ENCODE measurements around the gene KATNAL1.

Gene KATNAL1

DNA sequence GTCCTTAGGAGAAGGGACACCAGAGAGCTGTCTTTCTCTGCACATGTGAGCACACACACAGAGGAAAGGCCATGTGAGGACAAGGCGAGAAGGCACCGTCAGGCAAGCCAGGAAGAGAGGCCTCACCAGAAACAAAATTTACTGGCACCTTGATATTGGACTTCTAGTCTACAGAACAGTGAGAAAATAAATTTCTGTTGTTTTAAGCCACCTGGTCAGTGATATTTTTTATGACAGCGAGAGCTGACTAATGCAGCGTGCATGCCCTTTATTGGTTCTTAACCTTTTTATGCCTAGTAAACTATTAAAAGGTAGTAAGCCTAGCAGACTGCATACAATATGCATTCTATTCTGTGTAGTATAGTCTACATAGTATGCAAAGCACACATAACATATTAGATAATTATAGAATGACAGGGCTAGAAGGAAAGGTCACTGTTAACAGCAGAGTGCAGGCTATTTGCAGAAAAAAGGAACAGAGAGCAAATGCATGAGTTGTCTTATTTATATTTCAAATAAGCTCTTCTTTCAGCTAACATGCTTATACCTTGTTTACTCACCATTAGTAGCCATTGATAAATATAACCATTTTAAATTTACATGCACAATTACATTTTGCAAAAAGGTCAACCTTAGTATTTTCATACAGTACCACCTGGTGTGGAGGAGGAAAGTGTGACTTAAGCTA is 25.2 kb upstream of the KATNAL1 start:
- no peak for DNase-seq (ENCODE audit: low spot score)

DNA sequence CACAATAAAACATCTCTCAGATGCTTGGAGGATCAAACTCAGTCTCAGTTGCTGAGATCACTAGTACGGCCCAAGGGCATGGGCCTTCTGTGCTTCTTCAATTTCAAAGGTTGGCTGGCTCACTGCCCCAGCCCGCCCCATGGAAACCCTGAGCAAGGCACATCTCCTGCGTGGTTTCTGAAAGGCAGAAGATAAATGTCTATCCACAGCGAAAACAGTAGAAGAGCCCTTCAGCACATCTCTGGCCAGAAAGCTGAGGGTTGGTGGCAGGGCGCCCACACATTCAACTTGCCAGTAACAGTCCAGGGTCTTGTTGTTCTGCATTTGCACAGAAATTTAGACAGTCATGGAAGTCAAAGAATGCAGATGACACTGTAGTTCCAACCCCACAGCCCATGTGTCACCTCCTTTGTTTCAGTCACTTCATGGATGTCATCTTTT is 24.0 kb upstream of the KATNAL1 start:
- no peak for DNase-seq (ENCODE audit: low spot score)

DNA sequence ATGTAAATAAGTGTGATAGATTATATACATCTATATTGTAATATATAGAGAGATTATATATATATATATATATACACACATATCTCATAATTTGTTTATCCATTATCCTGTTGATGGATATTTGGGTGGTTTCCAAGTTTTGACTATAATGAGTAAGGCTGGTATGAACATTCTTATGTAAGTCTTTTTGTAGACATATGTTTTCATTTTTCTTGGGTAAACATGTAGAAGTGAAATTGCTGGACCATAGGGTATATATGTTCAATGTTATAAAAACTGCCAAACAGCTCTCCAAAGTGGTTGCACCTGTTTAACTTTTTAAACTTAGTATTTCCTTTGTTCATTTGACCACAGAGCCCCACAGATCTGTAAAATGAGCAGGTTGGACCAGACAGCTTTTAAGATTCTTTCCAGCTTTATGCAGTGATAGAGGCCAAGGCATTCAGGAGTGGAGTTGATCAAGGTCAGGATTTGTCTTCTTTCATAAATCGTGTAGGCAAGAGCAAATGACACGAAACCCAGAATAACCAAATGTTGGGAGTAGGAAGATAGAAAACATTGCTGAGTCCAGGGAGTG is 21.7 kb upstream of the KATNAL1 start:
- no peak for DNase-seq (ENCODE audit: low spot score)

DNA sequence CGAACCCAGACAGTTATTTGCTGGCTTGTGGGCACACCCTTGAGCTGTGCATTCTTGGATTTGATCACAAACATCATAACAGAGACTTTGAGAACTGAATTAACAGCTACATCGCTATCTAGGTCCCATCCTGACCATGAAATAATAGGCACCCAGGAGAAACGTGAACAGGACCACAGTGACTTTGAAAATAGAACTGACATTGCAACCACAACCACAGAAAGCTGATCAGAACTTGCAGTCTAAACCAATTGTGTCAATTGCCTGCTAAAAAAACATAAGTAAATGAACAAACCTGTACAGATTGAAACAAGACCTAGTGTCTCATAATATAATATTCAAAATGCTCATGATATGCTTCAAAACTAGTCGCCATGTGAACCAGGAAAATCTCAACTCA is 18.3 kb upstream of the KATNAL1 start:
- DNase-seq (ENCODE audit: low spot score) = no peak

DNA sequence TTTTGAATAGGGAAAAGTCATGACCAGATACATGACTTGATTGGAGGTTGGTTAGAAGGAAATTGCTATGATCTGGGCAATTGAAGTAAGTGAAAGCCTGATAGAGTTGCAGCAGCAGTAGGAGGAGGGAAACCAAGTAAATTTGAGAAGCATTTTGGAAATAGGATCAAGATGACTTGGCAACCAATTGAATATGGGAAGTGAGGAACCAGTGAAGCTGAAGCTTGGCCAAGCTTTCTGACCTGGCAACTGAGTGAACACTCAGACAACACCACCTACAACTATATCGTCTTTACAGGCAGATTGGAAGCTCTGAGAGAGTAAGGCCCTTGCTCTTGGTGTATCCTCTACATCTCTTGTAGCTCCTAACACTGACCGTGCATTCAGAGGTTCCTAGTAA is 16.2 kb upstream of the KATNAL1 start:
- no peak for DNase-seq (ENCODE audit: low spot score)

DNA sequence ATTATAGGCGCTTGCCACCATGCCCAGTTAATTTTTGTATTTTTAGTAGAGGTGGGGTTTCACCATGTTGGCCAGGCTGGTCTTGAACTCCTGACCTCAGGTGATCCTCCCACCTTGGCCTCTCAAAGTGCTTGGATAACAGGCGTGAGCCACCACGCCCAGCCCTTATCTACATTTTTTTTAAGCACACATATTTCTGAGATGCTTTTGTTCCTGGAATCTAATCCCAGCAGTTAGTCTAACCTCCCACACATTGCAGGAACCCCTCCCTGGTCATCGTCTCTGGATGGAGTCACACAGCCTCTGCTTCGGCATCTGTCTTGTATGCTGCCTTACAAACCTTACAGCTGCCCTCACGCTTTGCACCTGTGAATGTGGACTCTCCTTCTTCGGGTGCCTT is 15.1 kb upstream of the KATNAL1 start:
- DNase-seq (ENCODE audit: low spot score) = no peak

DNA sequence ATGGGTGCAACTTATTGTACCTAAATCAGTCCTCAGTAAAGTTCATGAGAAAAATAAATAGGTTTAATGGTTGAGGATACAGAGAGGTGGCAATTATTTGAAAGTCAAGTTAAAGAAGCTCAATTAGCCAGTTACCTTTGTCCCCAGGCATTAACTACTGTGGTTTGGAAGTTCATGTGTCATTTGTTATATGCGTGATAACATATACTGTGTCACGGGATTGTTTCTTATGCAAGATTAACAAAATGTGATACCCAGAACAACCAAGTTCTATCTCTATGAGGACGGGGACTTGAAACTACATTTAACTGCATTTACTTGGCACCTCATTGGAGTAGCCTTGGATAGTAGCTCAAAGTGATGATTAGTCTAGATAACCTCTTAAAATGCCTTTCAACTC is 13.9 kb upstream of the KATNAL1 start:
- no peak for DNase-seq (ENCODE audit: low spot score)

DNA sequence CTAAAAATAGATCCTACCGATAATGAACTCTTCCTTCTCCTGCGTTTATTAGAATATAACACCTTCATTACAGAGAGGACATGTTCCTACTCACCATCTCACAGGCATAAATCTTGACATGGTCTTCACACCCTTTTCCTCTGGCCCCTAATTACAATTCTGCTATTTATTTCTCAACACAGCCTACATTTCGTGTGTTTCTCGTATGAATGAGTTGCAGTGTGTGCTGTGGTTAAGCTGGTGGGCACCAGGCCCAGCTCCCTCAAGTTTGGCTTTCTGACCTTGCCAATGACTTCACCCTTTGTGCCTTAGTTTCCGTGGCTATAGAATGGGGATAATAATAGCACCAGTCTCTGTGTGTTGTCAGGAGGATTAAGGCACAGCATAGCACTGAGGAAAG is 12.3 kb upstream of the KATNAL1 start:
- no peak for DNase-seq (ENCODE audit: low spot score)

DNA sequence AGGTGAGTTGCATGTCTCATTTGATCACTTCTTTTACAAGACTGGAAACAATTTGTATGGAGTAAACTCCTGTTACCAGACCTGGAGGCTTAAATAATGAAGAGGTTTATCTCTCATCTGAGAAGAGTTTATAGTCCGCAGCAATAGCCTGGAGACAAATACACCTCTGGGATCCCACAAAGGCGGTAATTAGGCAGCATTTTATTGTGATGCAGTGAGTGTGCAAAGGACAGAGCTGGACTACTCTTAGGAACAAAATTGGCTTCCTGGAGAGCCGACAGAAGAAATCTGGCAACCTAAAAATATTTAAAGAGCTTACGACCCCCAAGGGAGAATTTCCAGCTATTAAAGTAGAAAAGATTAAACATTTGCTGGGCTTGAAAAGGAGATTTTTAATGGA is 11.8 kb upstream of the KATNAL1 start:
- DNase-seq (ENCODE audit: low spot score) = no peak

DNA sequence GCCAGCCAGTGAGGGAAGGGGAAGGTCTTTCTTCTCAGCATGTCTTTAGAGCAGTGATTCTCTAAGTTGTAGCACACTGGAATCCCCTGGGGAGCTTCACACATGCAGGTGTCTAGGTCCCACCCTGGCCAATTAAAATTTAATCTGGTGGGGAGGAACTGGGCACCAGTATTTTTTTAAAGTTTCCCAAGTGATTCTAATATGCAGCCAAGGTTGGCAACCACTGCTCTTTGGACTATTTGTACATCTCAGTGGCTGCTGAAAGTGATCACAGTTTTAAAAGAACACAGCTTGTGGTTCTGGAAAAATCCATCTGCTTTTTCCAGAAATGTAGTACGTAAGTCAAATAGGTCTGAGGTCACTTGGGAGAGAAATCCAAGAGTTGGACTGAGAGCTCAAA is 10.7 kb upstream of the KATNAL1 start:
- DNase-seq (ENCODE audit: low spot score) = no peak

DNA sequence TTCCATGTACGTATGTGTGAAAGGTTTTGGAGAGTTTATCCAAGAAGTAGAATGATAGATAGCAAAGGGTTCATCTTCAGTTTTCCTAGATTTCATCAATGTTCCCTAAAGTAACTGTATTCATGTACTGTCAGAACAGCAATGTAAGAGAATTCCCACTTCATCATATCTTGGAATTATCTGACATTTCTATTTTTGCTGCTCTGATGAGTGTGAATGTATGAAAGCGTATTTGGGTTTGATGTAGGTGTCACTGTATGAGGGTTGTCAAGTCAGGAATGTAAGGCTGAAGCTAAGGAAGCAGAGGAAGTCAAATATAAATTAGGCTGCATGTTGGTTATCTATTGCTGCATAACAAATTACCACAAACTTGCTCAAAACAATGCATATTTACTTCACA is 7.2 kb upstream of the KATNAL1 start:
- DNase-seq (ENCODE audit: low spot score) = no peak

DNA sequence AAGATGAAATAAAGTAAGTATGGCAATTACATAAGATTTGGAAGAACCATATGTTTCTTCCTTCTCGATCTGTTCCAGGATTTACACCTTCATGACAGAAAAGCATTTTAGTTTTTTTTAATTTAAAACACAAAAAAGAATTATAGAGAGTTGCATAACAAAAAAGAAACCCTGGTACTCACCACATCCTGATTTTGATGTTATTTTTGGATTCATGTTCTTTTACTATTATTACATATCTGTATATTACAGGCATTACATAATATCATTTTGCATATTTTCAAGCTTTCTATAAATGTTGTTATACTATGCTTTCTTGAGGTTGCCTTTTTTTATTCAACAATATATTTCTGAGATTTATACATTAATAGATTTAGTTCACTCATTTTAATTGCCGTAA is 6.7 kb upstream of the KATNAL1 start:
- no peak for DNase-seq (ENCODE audit: low spot score)

DNA sequence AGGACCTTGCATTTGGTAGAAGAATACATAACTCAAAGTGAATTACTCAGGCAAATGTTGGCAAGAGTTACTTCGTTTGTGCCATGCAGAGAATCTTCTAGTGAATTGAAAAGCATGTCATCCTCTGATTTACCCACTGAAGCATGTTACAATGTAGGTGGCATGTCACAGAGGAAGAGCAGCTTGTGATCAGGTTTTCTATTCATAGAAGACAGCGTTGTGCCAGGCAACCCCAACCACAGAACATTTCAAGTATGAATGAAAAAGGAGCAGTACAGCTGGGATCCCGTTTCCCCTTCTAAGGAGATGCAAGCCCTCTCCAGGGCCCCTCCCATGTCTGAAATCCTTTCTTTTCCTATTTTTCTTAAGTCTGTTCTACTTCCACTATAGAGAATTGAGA is 6.0 kb upstream of the KATNAL1 start:
- no peak for DNase-seq (ENCODE audit: low spot score)

DNA sequence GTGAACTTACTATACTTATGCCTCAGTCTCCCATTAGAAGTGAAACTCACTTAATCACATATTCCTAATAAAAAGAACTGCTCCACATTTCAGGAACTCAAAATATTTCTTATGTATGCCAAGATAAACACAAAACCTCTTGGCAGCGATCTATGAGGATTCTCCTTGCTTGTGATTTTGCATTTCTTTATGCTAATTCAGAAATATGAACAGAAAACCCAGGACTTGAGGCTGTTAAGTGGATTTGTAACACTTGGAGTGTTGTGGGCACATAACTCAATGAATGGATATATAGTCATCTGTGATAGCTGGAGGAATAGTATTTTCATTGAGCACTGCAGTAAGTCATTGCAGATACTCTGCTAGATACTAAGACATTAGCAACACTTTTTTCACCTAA is 5.6 kb upstream of the KATNAL1 start:
- DNase-seq (ENCODE audit: low spot score) = no peak

DNA sequence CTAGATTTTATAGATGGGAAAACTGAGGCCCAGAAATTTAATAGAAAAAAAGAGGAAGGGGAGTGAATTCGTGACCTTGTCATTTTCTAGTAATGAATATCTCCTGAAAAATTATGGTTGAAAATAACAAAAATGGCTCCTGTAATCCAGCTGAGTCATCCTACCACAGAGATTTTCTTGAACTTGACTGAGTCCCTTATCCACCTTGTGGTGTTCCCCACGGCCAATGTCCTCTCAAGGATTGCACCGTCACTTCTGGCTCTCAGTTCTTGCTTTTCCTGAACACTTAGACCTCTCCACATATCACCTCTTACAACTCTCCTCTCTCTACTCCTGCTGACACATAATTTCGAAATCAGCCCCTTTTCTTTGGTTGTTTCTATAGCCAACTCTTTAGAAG is 1.2 kb upstream of the KATNAL1 start:
- DNase-seq (ENCODE audit: low spot score) = no peak

DNA sequence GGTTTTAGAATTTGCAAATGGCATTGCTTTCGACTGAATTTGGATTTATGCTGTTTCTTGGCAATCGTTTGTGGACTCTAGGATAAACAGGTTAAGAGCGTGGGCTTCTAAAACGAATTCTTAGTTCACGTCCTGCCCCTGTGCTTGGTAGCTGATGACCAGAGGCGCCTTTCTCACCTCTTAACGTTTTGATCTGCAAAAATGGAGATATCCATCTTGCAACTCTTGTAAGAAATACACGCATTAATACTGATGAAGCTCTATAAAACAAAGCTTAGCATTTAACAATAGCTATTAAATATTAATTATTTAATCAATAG is 580 bp upstream of the KATNAL1 start:
- no peak for DNase-seq (ENCODE audit: low spot score)

DNA sequence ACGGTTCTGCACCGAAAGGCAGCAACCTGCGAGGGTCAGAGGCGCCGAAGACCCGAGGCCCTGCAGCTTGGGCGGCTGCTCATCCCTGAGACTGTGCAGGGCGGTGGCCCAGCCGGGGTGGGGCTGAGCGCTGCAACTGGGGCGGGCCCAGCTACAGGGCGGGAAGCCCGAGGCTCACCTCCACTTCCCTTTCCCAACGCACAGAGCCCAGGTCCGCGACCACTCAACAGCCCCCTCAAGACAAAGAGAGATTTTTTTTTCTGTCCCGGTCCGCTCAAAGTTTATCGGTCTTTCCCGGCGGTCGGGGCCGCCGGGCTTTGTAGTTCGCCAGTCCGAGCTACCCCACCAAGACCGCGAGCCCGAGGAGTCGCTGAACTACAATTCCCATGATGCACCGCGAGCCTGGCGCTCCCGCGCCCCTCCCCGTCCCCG is 573 bp downstream of the KATNAL1 start:
- DNase-seq (ENCODE audit: low spot score) = peak; percentile 91

DNA sequence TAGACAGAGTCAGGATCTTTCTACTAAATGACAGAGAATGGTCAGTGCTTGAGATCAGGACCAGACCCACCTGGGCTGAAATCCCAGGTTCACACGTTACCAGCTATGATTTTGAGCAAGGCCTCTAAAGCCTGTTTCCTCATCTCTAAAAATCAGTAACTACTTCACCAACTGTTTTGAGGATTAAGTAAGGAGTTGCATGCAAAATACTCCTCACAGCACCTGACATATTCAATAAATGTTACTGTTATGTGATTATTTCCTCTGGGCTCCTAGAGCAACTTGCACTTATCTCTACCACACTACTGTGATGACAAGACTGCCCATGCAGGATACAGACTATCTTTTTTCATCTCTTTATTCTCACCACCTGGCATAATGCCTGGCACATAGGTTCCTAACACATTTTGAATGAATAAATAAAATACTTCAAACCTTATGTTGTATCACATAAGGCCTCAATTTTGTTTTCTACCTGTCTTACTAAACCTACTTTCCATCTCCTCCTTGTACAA is 1.8 kb downstream of the KATNAL1 start:
- DNase-seq (ENCODE audit: low spot score) = no peak

DNA sequence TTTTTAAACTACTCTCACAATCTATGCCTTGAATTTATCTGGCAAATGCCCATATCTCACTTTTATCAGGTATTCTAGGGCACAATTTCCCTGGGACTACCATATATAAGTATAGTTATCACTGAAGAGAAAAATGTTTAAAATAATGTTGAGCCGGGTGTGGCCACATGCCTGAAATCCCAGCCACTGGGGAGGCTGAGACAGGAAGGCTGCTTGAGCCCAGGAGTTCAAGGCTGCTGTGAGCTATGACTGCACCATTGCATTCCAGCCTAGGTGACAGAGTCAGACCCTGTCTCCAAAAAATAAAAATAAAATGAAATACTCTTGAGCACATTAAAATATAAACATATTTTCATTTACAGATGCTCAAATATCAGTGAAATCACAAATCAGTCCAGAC is 4.1 kb downstream of the KATNAL1 start:
- DNase-seq (ENCODE audit: low spot score) = no peak

DNA sequence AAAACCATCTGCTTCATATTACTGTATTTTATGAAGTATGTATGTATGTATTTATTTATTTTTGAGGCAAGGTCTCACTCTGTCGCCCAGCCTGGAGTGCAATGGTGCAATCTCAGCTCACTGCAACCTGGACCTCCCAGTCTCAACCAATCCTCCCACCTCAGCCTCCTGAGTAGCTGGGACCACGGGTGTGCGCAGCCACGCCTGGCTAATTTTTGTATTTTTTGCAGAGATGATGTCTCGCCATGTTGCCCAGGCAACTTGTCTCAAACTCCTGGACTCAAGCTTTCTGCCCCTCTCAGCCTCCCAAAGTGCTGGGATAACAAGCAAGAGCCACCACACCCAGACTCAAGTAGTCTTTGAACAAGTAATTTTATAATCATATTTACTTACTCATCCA is 5.5 kb downstream of the KATNAL1 start:
- DNase-seq (ENCODE audit: low spot score) = no peak

DNA sequence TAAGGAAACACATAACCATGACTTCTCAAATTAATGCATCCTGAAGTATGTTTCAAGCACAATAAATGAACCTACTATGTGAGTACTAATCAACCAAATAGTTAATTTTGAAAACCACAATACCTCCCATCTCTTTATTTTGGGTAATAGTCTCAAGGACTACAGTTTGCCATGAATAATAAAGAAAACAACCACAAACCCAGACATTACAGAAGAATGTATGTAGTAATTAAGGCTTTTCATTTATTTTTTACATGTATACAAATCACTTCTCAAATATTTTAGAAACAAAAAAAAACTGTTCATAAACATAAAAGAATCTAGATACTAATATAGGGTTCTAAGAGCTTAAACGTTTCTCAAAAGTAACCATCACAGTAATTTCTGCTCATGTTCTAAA is 6.8 kb downstream of the KATNAL1 start:
- DNase-seq (ENCODE audit: low spot score) = no peak

DNA sequence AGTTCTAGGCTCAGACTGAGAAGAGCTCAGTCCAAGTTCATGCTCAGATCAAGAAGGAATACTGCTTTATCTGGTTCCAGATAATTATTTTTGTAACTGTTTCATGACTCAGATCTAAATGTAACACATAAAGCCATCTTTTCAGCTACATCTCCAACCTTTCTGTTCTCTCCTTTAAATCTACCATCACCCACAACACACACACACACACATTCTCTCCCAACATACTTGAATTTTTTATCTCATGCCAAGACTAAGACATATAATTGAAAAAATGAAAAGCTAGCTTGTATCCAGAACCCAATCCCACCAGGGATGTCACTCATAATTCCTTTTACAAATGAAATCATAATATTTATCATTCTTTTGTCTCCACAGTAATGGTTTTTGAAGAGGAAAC is 7.6 kb downstream of the KATNAL1 start:
- no peak for DNase-seq (ENCODE audit: low spot score)

DNA sequence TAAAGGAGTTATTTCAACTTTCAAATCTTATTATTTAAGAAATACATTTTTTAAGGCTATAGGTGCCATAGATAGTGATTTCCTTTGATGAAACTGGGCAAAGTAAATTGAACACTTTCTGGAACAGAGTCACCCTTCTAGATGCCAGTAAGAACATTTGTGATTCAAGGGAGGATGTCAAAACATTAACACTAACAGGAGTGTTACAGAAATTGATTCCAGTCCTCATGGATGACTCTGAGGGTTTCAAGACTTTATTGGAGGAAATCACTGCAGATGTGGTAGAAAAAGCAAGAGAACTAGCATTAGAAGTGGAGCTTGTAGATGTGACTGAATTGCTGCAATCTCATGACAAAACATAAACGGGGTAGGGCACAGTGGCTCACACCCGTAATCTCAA is 12.2 kb downstream of the KATNAL1 start:
- DNase-seq (ENCODE audit: low spot score) = no peak

DNA sequence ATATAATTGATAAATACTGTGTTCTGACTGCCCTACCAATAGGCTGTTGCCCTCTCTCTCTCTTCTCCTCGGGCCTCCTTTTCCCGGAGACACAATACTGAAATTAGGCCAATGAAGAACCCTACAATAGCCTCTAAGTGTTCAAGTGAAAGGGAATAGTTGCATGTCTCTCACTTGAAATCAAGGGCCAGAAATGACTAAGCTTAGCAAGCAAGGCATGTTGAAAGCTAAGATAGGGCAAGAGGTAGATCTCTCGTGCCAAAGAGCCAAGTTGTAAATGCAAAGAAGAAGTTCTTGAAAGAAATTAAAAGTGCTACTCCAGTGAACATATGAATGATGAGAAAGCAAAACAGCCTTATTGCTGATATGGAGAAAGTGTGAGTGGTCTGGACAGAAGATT is 13.3 kb downstream of the KATNAL1 start:
- DNase-seq (ENCODE audit: low spot score) = no peak
